ENCODE data around the gene DAZL.

DAZL gene

GRCh38 chr3:16589867-16590624 is 15.2 kb downstream of the DAZL start:
- no peak for DNase-seq

- no peak for DNase-seq
Measured at GRCh38 chr3:16589120-16589519, 16.1 kb downstream of the DAZL start.

- no peak for DNase-seq
Measured at GRCh38 chr3:16587681-16588060, 17.6 kb downstream of the DAZL start.

DNA sequence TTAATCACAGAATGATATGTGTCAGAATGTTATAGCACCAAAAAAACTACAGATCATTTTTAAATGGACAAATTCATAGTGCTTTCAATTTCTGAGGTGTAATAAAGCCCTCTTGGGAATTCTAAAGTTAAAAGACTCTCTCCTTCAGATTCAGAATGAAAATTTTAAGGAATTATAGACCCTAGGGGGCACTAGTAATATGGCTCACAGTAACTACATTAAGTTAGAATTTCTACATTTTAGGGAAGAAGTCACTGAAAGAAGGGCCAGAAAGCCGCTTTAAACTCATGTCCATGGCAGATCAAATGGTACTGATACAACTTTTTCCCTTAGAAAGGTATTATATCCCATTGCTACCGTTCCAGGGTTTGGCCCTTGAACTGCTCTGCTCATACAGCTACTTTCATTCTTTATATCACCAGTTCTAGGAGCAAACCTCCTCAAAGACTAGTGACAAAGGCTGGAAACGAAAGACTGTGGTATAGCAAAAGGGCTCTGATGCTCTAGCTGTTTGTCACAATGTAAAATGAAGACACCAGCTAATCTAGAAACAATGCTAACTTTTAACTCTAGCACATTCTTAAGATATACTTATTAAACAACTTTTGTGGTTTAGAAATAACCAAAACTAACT is 18.1 kb downstream of the DAZL start:
- DNase-seq: no peak

- no peak for DNase-seq
Measured at GRCh38 chr3:16584880-16585279, 20.3 kb downstream of the DAZL start.

- DNase-seq: no peak
Measured at GRCh38 chr3:16583551-16583950, 21.7 kb downstream of the DAZL start.

- DNase-seq: no peak
Measured at GRCh38 chr3:16570113-16570512, 35.1 kb downstream of the DAZL start.

GRCh38 chr3:16568532-16568931 is 36.7 kb downstream of the DAZL start:
- no peak for DNase-seq

DNA sequence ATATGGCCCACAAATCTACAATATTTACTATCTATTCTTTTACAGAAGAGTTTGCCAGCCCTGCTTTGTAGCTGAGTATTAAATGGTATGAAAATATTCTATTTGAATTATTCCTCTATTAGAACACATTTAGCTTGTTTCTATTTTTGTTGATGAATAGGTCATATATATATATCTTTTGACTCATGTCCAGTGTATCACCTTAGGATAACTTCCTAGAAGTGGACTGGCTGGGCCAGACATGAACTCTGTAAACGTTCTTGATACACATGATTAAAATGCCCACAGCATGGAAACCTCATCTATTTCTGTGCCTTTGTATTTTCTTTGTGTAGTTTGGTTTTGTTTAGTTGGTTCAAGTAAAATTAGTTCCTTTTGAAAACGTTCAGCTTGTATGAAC is 37.1 kb downstream of the DAZL start:
- no peak for DNase-seq

DNA sequence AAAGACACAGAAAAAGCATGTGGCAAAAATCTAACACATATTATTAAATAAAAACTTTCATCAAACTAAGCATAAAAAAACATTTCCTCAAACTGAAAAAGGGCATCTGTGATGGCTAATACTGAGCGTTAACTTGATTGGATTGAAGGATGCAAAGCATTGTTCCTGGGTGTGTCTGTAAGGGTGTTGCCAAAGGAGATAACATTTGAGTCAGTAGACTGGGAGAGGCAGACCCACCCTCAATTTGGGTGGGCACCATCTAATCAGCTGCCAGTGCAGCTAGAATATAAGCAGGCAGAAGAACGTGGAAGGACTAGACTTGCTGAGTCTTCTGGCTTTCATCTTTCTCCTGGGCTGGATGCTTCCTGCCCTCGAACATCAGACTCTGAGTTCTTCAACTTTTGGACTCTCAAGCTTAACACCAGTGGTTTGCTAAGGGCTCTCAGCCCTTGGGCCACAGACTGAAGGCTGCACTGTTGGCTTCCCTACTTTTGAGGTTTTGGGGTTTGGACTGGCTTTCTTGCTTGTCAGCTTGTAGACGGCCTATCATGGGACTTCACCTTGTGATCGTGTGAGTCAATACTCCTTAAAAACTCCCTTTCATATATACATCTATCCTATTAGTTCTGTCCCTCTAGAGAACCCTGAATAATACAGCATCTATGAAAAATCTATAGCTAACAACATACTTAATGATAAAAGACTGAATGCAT is 45.4 kb downstream of the DAZL start:
- DNase-seq: no peak

DNA sequence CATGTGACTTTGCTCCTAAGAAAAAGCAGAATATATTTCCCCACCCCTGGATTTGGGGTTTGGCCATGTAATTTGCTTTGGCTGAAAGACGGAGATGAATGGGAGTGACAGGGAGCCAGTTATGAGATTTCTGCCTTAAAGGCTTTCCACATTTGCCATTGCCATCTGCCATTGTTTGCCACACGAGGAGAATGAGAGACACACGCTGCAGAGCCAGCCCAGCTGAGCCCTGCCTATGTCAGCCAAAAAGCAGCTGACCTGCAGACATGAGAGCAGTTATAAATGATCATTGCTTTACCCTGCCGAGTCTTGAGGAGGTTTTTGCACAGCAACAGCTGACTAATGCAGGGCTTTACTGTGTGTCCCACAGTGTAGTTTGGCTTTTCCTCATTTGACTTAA is 51.1 kb downstream of the DAZL start:
- no peak for DNase-seq

- DNase-seq: no peak
Measured at GRCh38 chr3:16552757-16553156, 52.5 kb downstream of the DAZL start.

DNA sequence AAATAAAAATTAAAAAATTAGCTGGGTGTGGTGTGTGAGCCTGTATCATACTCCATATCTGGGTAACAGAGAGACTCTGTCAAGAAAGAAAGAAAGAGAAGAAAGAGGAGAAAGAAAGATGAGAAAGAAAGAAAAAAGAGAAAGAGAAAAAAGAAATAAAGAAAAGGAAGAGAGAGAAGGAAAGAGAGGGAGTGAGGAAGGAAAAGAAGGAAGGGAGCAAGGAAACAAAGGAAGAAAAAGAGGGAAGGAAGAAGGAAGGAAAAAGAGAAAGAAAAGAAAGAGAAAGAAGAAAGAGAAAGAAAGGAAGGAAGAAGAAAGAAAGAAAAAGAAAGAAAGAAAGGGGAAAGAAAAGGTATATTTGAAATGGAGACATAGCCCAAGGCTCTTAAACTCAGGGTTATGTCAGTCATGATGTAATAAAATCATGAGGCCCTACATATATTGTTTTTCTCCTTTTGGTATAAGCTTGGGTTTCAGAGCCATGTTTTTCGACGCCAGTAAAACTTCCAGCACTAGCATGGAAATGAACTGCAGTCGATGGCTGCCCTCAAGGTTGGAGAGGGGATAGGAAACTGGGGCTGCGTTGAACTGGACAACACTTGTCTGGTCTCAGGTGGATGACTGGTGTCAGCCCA is 53.8 kb downstream of the DAZL start:
- DNase-seq: no peak

GRCh38 chr3:16550676-16551341 is 54.4 kb downstream of the DAZL start:
- peak; percentile 63 for DNase-seq

GRCh38 chr3:16550305-16550675 is 54.9 kb downstream of the DAZL start:
- DNase-seq: no peak

- no peak for DNase-seq
Measured at GRCh38 chr3:16548721-16549120, 56.5 kb downstream of the DAZL start.

DNA sequence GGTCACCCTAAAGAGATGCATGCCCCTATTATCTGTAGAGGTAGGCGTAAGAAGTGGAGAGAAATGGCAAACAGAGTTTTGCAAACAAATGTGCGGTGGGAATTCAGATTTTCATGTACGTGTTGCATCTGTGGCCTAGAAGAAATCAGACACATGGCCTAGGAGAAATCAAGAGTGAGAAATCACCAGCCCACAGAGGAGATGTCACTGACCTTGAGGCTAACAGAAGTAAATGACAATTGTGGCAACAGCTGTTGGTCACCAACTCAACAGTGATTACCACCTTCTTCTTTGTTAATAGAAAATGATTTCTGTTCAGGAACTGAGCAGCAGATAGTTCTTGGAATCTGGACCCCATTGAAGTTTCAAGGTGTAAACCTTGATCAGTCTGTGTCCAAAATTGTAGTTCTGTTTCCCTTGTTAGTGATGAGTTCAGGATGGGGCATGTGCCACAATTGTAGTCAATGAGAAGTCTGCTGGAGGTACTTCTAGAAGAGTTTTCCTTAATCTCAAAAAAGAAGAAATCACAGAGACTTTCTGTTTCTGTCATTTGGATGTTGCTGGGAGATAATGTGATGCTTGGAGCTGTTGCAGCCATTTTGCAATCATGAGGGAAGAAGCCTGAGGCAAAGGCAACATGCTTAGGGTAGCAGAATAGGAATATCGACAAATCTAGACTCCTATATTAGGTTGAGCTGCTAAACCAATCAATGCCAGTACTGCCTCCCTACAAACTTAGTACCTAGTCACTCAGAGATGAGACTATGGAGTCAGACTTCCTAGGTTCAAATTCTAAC is 57.5 kb downstream of the DAZL start:
- DNase-seq: no peak

DNA sequence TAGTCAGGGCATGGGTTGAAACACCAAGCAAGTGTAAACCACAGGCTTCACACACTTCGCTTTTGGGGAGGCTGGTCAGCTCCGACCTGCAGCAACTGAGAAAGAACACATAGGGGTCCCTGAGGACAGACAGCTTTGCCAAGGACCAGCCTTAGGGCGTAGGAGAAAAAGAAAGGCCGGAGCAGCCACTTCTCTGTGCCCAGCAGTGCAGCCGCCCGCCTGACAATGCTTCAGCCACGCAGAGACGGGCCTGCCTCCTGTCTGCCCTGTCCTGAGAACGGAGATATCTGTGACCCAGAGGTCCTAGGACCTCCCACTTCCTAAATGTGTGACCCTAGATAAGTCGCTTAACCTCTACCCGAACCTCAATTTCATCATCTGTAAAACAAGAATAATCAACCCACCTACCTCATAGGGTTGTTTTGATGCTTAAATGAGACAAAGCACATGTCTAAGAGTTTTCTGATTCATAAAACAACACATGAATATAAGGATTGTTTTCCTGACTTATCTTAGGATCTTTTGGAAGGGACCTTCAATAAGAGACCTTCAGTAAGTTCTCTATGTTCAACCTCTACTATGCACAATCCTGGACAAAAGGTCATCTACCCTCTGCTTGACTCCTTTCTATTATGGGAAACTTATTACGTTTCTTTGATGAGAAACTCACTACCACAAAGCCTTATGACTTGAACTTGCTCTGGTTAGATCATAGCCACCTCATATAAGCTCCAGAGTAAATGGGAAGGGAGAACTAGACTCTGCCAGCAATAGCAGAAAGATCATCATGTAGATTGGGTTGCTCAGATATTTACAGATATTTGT is 58.8 kb downstream of the DAZL start:
- DNase-seq: no peak

DNA sequence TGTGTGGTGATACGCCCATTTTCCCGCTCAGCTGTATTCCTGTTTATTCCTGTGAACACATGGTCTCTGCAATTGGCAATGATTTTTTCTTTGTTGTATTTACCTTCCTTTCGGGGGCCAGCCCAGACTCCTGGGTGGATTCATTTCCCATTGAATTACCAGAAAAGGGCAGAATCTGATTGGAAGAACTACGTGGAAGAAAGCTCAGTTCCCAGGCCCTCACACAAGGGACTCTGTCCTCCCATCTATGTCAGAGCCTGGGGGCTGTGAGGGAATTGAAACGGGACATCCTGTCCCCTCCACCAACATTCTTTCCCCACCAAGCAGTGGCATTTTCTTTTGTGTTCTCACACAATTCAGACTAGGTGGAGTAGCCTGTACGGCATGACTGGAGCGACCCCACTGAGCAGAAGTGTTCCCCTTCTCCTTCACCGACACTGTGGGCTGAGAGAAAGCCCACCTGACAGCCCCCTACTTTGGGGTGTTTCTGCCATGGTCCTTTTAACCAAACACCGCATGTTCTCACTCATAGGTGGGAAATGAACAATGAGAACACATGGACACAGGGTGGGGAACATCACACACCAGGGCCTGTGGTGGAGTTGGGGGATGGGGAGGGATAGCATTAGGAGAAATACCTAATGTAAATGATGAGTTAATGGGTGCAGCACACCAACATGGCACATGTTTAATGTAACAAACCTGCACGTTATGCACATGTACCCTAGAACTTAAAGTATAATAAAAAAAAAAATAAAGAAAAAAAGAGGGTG is 59.6 kb downstream of the DAZL start:
- no peak for DNase-seq

DNA sequence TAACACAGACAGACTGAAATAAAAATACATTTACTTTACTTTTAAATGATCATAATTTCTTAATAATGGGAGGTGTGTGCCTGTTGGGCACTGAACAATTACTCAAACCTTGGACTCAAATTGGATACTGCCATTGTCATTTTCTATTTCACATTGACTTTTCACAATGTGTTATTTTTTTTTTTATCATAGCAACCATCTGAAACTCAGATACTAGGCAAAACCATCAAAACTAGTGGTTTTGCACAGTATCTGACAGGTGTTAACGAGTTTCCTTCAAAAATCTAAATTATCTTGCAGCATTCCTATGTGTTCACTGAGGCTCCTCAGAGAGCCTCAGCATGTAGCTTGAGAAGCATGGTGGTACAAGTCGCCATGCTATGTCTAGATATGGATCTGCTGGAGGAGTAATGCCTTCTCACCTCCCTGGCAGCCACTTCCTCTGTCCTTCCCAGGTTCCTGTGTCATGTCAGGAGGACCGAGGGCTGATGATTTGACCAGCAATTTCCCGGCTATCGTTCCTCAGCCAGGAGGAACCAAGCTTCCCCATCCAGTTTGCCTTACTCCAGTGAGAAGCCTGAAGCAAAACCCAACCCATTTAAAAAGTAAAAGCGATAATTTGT is 61.9 kb downstream of the DAZL start:
- no peak for DNase-seq
